Trophoblast cell (in vitro differentiated cells and primary cell): ENCODE measurements around the gene ADORA3.

Source experiments
- DNase-seq, 2 donors: peaks; one replicate each; pipeline ENCODE4 v3.0.0-alpha.2; 2016
- H2AFZ ChIP-seq: 2 replicates; pipeline ENCODE4 v1.6.1; 2013; ENCODE audit warnings: low read length, moderate library complexity, mild to moderate bottlenecking; ENCODE audit not compliant: insufficient read depth, poor library complexity
- H2AK5ac ChIP-seq: 2 replicates; pipeline ENCODE4 v1.6.1; 2013; ENCODE audit warnings: mild to moderate bottlenecking, low read length
- H2BK120ac ChIP-seq: 2 replicates; pipeline ENCODE4 v1.6.1; 2013; ENCODE audit warnings: low read length, mild to moderate bottlenecking, moderate library complexity; ENCODE audit not compliant: insufficient read depth, poor library complexity
- H2BK12ac ChIP-seq: 2 replicates; pipeline ENCODE4 v1.6.1; 2013; ENCODE audit warnings: mild to moderate bottlenecking, low read length, moderate library complexity
- H2BK5ac ChIP-seq: 2 replicates; pipeline ENCODE4 v1.6.1; 2013; ENCODE audit warnings: low read length, low read depth, moderate library complexity, mild to moderate bottlenecking; ENCODE audit not compliant: poor library complexity
- H3K14ac ChIP-seq: 2 replicates; pipeline ENCODE4 v1.6.1; 2013; ENCODE audit warnings: mild to moderate bottlenecking, low read length
- H3K18ac ChIP-seq: 2 replicates; pipeline ENCODE4 v1.6.1; 2013; ENCODE audit warnings: mild to moderate bottlenecking, low read length
- H3K23ac ChIP-seq: 2 replicates; pipeline ENCODE4 v1.6.1; 2013; ENCODE audit warnings: low read length
- H3K27ac ChIP-seq: 2 replicates; pipeline ENCODE4 v1.5.1; 2013; ENCODE audit warnings: low read depth, mild to moderate bottlenecking, inconsistent platforms, low read length, moderate library complexity
- H3K27me3 ChIP-seq: 2 replicates; pipeline ENCODE4 v1.6.1; 2013; ENCODE audit warnings: inconsistent platforms, mild to moderate bottlenecking, low read length, moderate library complexity; ENCODE audit not compliant: insufficient read depth
- H3K36me3 ChIP-seq, 2 experiments: 1 replicate in 1 of 2; 2 replicates in 1 of 2; pipeline ENCODE4 v1.6.1; 2013; ENCODE audit warnings: low read length in 2 of 2, mild to moderate bottlenecking in 2 of 2, moderate library complexity in 1 of 2; ENCODE audit not compliant: insufficient read depth in 2 of 2, control insufficient read depth in 1 of 2
- H3K4ac ChIP-seq: 2 replicates; pipeline ENCODE4 v1.6.1; 2013; ENCODE audit warnings: low read depth, mild to moderate bottlenecking, low read length, moderate library complexity
- H3K4me1 ChIP-seq, 2 experiments: 1 replicate in 1 of 2; 2 replicates in 1 of 2; pipeline ENCODE4 v1.6.1; 2013; ENCODE audit warnings: low read length in 2 of 2, mild to moderate bottlenecking in 2 of 2, moderate library complexity in 1 of 2; ENCODE audit not compliant: insufficient read depth in 2 of 2, control insufficient read depth in 1 of 2
- H3K4me2 ChIP-seq: 2 replicates; pipeline ENCODE4 v1.6.1; 2013; ENCODE audit warnings: inconsistent platforms, mild to moderate bottlenecking, low read length, moderate library complexity
- H3K4me3 ChIP-seq: 2 replicates; pipeline ENCODE4 v1.5.1; 2013; ENCODE audit warnings: mild to moderate bottlenecking, low read depth, low read length, inconsistent platforms
- H3K79me1 ChIP-seq: one replicate; pipeline ENCODE4 v1.6.1; 2013; ENCODE audit warnings: low read length
- H3K79me2 ChIP-seq: 2 replicates; pipeline ENCODE4 v1.6.1; 2013; ENCODE audit warnings: low read length, mild to moderate bottlenecking; ENCODE audit not compliant: control insufficient read depth, insufficient read depth, poor library complexity
- H3K9ac ChIP-seq: 2 replicates; pipeline ENCODE4 v1.6.1; 2013; ENCODE audit warnings: mild to moderate bottlenecking, low read length
- H3K9me3 ChIP-seq: 2 replicates; pipeline ENCODE4 v1.6.1; 2013; ENCODE audit warnings: low read depth, mild to moderate bottlenecking, control low read depth, inconsistent platforms, low read length; ENCODE audit not compliant: insufficient read depth
- H4K12ac ChIP-seq: 2 replicates; pipeline ENCODE4 v1.6.1; 2013; ENCODE audit warnings: low read depth, mild to moderate bottlenecking, low read length, moderate library complexity
- H4K8ac ChIP-seq: 2 replicates; pipeline ENCODE4 v1.6.1; 2013; ENCODE audit warnings: low read depth, mild to moderate bottlenecking, low read length, moderate library complexity
- H4K91ac ChIP-seq: one replicate; pipeline ENCODE4 v1.6.1; 2013; ENCODE audit warnings: low read depth, mild to moderate bottlenecking, low read length, moderate library complexity
- WGBS: extraction: QIAGEN DNeasy Blood & Tissue Kit; methylation state at CpG from one replicate; pipeline ENCODE4 v1.1.7; 2013; ENCODE audit warnings: missing lambda C conversion rate; ENCODE audit not compliant: insufficient read length, insufficient coverage; ENCODE audit errors: extremely low coverage; 5-methylcytosine and 5-hydroxymethylcytosine counted together

Gene ADORA3

DNA sequence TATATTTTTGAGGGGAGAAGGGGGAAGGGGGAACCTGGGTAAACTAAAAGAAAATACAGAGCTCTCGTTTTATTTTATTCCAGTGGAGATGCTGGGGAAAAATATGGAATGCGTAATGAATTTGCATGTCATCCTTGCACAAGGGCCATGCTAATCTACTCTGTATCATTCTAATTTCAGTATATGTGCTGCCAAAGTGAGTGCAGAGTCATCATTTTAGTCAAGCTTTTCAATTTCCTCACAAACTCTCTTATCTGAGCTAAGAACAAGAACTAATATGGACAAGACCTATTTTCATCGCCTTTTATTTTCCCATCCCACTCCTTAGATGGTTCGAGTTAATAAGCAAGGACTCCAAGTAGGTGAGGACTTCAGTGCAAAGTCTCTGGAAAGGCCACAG is 13.2 kb downstream of the ADORA3 start:
- no peak overlapping the region for H3K18ac ChIP-seq
- no peaks in the 10 kb centered on the region for H3K36me3 ChIP-seq
- H3K23ac ChIP-seq = no peak overlapping the region
- H3K4me3 ChIP-seq = no peak overlapping the region
- H3K27me3 ChIP-seq = no peaks in the 10 kb centered on the region
- no peak overlapping the region for H4K91ac ChIP-seq
- H3K9me3 ChIP-seq = no peaks in the 10 kb centered on the region
- H3K79me1 ChIP-seq = no peaks in the 10 kb centered on the region
- DNase-seq = no peak
- no peak overlapping the region for H4K12ac ChIP-seq
- no peak overlapping the region for H2AK5ac ChIP-seq
- no peak overlapping the region for H2BK12ac ChIP-seq
- no peak overlapping the region for H3K4ac ChIP-seq
- no peak overlapping the region for H2BK5ac ChIP-seq
- no peak overlapping the region for H3K9ac ChIP-seq
- H4K8ac ChIP-seq = no peak overlapping the region
- H3K4me1 ChIP-seq = no peaks in the 10 kb centered on the region
- H3K79me2 ChIP-seq = no peaks in the 10 kb centered on the region
- no peak overlapping the region for H3K14ac ChIP-seq
- no peak overlapping the region for H3K4me2 ChIP-seq
- H3K27ac ChIP-seq = no peak overlapping the region
- no peak overlapping the region for H2AFZ ChIP-seq
- WGBS = no CpG with 5 or more reads among the region's 4 CpGs
- H2BK120ac ChIP-seq = no peak overlapping the region

DNA sequence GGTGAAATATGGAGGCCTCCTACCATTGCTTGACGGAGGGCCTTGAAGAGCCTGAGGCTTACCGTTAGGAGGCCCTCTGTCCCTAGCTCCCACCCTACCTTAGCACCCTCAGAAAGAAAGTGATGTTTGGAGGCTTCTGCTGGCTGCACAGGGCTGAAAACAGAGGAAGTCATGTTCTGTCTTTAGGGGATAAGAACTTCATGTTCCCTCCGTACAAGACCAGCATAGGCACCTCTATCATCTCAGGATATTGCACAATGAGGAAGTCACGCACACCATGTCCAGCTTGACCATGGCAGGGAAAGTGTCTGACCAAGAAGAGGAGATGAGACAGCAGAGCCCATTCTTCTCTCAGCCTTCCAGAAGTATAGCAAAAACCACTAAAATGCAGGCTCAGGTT is 13.8 kb downstream of the ADORA3 start:
- Histone ChIP-seq H3K14ac (no peak overlapping the region), H3K18ac (no peak overlapping the region), H2BK120ac (no peak overlapping the region), H3K27ac (no peak overlapping the region), H3K79me1 (no peaks in the 10 kb centered on the region), H3K79me2 (no peaks in the 10 kb centered on the region), H3K4me1 (no peaks in the 10 kb centered on the region), H2BK5ac (no peak overlapping the region), H3K23ac (no peak overlapping the region), H4K91ac (no peak overlapping the region), H3K36me3 (no peaks in the 10 kb centered on the region), H2AK5ac (no peak overlapping the region), H3K27me3 (no peaks in the 10 kb centered on the region), H2BK12ac (no peak overlapping the region), H3K4me3 (no peak overlapping the region), H4K12ac (no peak overlapping the region), H2AFZ (no peak overlapping the region), H4K8ac (no peak overlapping the region), H3K9ac (no peak overlapping the region), H3K4ac (no peak overlapping the region), H3K4me2 (no peak overlapping the region), H3K9me3 (no peaks in the 10 kb centered on the region)
- WGBS = no CpG with 5 or more reads among the region's 4 CpGs
- peak in 1 of 2 donors; percentile 17 for DNase-seq

DNA sequence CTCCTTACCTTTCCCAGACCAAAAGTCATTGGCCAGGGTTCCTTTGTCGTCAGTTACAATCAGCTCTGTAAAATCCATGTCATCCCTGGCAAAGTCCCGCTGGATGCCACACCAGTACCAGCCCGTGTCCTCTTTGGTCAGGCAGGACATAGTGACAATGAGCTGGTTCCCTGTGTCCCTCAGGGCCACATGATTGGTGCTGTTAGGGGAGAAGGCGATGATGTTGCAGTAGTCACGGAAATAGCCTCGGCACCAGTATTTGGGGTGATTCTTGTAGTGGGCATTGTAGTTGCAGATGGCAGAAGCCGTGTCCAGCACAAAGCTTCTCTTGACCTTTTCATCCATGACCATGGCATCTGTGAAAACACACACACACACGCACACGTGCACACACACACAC is 14.8 kb downstream of the ADORA3 start:
- Histone ChIP-seq H3K4me2 (no peak overlapping the region), H3K4ac (no peak overlapping the region), H3K14ac (no peak overlapping the region), H4K91ac (no peak overlapping the region), H3K79me2 (no peaks in the 10 kb centered on the region), H3K79me1 (no peaks in the 10 kb centered on the region), H3K9me3 (no peaks in the 10 kb centered on the region), H3K4me1 (no peaks in the 10 kb centered on the region), H2BK120ac (no peak overlapping the region), H3K27ac (no peak overlapping the region), H3K23ac (no peak overlapping the region), H3K9ac (no peak overlapping the region), H2BK12ac (no peak overlapping the region), H2AFZ (no peak overlapping the region), H3K36me3 (no peaks in the 10 kb centered on the region), H4K12ac (no peak overlapping the region), H3K18ac (no peak overlapping the region), H3K4me3 (no peak overlapping the region), H2AK5ac (no peak overlapping the region), H4K8ac (no peak overlapping the region), H3K27me3 (no peaks in the 10 kb centered on the region), H2BK5ac (no peak overlapping the region)
- no peak for DNase-seq
- no CpG with 5 or more reads among the region's 9 CpGs for WGBS

DNA sequence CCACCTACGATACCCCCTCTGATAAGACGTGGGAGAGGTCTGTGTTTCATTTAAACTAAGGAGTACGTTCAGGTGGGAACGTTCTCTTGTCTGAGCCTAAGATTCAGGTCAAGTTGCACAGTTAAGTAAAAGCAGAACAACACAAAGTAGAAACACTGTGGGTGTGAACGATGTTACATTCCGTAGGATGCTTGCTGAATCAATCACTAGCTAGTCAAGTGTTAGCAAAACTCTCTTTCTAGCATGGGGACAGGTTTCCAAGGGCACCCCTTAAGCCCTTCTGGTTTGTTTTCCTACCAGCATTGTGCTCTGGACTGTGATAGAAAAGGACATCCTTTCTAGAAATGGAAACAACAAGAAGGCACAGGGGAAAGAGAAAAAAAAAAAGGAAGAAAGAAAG is 16.3 kb downstream of the ADORA3 start:
- no CpG with 5 or more reads among the region's 6 CpGs for WGBS
- Histone ChIP-seq H2BK12ac (no peak overlapping the region), H3K36me3 (no peaks in the 10 kb centered on the region), H4K12ac (no peak overlapping the region), H3K79me1 (no peaks in the 10 kb centered on the region), H2BK5ac (no peak overlapping the region), H3K79me2 (no peaks in the 10 kb centered on the region), H4K8ac (no peak overlapping the region), H3K27me3 (no peaks in the 10 kb centered on the region), H3K9me3 (no peaks in the 10 kb centered on the region), H3K14ac (no peak overlapping the region), H2AFZ (no peak overlapping the region), H3K4me2 (no peak overlapping the region), H3K23ac (no peak overlapping the region), H2AK5ac (no peak overlapping the region), H3K9ac (no peak overlapping the region), H2BK120ac (no peak overlapping the region), H3K27ac (no peak overlapping the region), H3K18ac (no peak overlapping the region), H3K4me3 (no peak overlapping the region), H4K91ac (no peak overlapping the region), H3K4ac (no peak overlapping the region), H3K4me1 (no peaks in the 10 kb centered on the region)
- DNase-seq = no peak
